ENCODE measurements around the gene ATXN8OS. TPM values are rescaled to one million over a fixed set of nuclear protein-coding genes. Genes with fewer than 3 reads are reported as not detected.

ATXN8OS gene
- total RNA-seq, 4 donors from 2014 or later: not detected

GRCh38 chr13:70098669-70099068 is 9.0 kb upstream of the ATXN8OS start:
- Histone ChIP-seq H3K27ac (no peak overlapping the region), H3K36me3 (no peaks in the 10 kb centered on the region), H3K4me3 (no peak overlapping the region), H3K27me3 (no peaks in the 10 kb centered on the region), H3K4me1 (no peaks in the 10 kb centered on the region), H3K9me3 (no peaks in the 10 kb centered on the region)
- no peak for TF ChIP-seq POLR2A (IDR thresholded peaks at IDR 0.05)
- intact Hi-C loops (cut with DNase I; ENCODE audit: low total_unique reads): no loop called here
- DNase-seq: no peak

- H3K27me3 ChIP-seq: no peaks in the 10 kb centered on the region
- no peaks in the 10 kb centered on the region for H3K36me3 ChIP-seq
- no peaks in the 10 kb centered on the region for H3K4me1 ChIP-seq
- DNase-seq: no peak
- no peak overlapping the region for H3K27ac ChIP-seq
- no peak overlapping the region for H3K4me3 ChIP-seq
- TF ChIP-seq POLR2A (IDR thresholded peaks at IDR 0.05) (no peak), CTCF (IDR thresholded peaks at IDR 0.05) (no peak)
- intact Hi-C loops (cut with DNase I; ENCODE audit: low total_unique reads): no loop called here
- H3K9me3 ChIP-seq: no peaks in the 10 kb centered on the region
Measured at GRCh38 chr13:70104481-70104880, 3.1 kb upstream of the ATXN8OS start.

- intact Hi-C loops (cut with DNase I; ENCODE audit: low total_unique reads): no loop called here
- Histone ChIP-seq H3K4me3 (no peak overlapping the region), H3K27ac (no peak overlapping the region), H3K4me1 (no peaks in the 10 kb centered on the region), H3K9me3 (no peaks in the 10 kb centered on the region), H3K27me3 (no peaks in the 10 kb centered on the region), H3K36me3 (no peaks in the 10 kb centered on the region)
- TF ChIP-seq POLR2A (IDR thresholded peaks at IDR 0.05) (no peak), CTCF (IDR thresholded peaks at IDR 0.05) (no peak)
- DNase-seq: no peak
Measured at GRCh38 chr13:70107125-70107497, 515 bp upstream of the ATXN8OS start.

GRCh38 chr13:70108356-70109105 is 905 bp downstream of the ATXN8OS start, which contains the start of gene KLHL1:
KLHL1 (minus strand) TSS chr13:70108452; CDS start chr13:70107699, 753 bp downstream.
- no peak for DNase-seq

GRCh38 chr13:70117338-70117905 is 9.8 kb downstream of the ATXN8OS start:
- intact Hi-C loops (cut with DNase I; ENCODE audit: low total_unique reads): no loop called here
- TF ChIP-seq CTCF (IDR thresholded peaks at IDR 0.05) (no peak), POLR2A (IDR thresholded peaks at IDR 0.05) (no peak)
- no peaks in the 10 kb centered on the region for H3K36me3 ChIP-seq

More at GRCh38 chr13:70108356-70109105, 905 bp downstream of the ATXN8OS start, which contains the start of gene KLHL1:
- TF ChIP-seq CTCF (IDR thresholded peaks at IDR 0.05): no peak
- no peak for TF ChIP-seq POLR2A (IDR thresholded peaks at IDR 0.05)
- Histone ChIP-seq H3K27ac (no peak within 1 kb of the TSS), H3K9me3 (no peaks in the 10 kb centered on the region), H3K4me3 (no peak within 1 kb of the TSS), H3K4me1 (no peaks in the 10 kb centered on the region), H3K36me3 (no peaks in the 10 kb centered on the region), H3K27me3 (no peaks in the 10 kb centered on the region)
- intact Hi-C loops (cut with DNase I; ENCODE audit: low total_unique reads): no loop called here

More at GRCh38 chr13:70117338-70117905, 9.8 kb downstream of the ATXN8OS start:
- no peaks in the 10 kb centered on the region for H3K9me3 ChIP-seq
- DNase-seq: no peak
- no peaks in the 10 kb centered on the region for H3K27me3 ChIP-seq
- no peak overlapping the region for H3K27ac ChIP-seq
- no peak overlapping the region for H3K4me3 ChIP-seq
- H3K4me1 ChIP-seq: no peaks in the 10 kb centered on the region

Data from uterus (tissue), 4 donors.